CD14-positive monocyte (primary cell): ENCODE data around the gene MRO. TPM values are rescaled to one million over a fixed set of nuclear protein-coding genes. Genes with fewer than 3 reads are reported as not detected.

Experiments used
- DNase-seq, 3 donors: peaks; one replicate each; pipeline ENCODE4 v3.0.0-alpha.2; 2011 to 2022
- H2AFZ ChIP-seq: 2 replicates; pipeline ENCODE4 v1.6.0; 2012; ENCODE audit warnings: mild to moderate bottlenecking, low read depth, low read length, inconsistent platforms; ENCODE audit not compliant: insufficient read depth, poor library complexity, severe bottlenecking
- H3K27ac ChIP-seq, 2 donors: 1 replicate in 1 of 2; 2 replicates in 1 of 2; pipeline ENCODE4 v1.5.1; 2012 to 2013; ENCODE audit warnings: low read length in 2 of 2, control low read depth in 1 of 2, inconsistent platforms in 1 of 2, low read depth in 1 of 2, mild to moderate bottlenecking in 1 of 2
- H3K27me3 ChIP-seq, 2 donors: one replicate each; pipeline versions ENCODE4 v1.6.0 to v1.6.1; 2011 to 2013; ENCODE audit warnings: low read length in 2 of 2; ENCODE audit not compliant: control insufficient read depth in 2 of 2, insufficient read depth in 2 of 2
- H3K36me3 ChIP-seq, 2 donors: replicated peaks in 1 of 2; 1 replicate in 1 of 2; 2 replicates in 1 of 2; pipeline versions ENCODE4 v1.5.1 to v1.6.1; 2012 to 2013; ENCODE audit warnings: low read length in 2 of 2, control low read depth in 1 of 2, inconsistent platforms in 1 of 2, mild to moderate bottlenecking in 1 of 2; ENCODE audit not compliant: insufficient read depth in 2 of 2, control insufficient read depth in 1 of 2
- H3K4me1 ChIP-seq, 2 donors: 1 replicate in 1 of 2; 2 replicates in 1 of 2; pipeline versions ENCODE4 v1.5.1 to v1.6.1; 2012 to 2013; ENCODE audit warnings: low read length in 2 of 2, control low read depth in 1 of 2, inconsistent platforms in 1 of 2, mild to moderate bottlenecking in 1 of 2, moderate library complexity in 1 of 2; ENCODE audit not compliant: insufficient read depth in 2 of 2, control insufficient read depth in 1 of 2
- H3K4me2 ChIP-seq: replicated peaks from 2 replicates; pipeline ENCODE3; 2012; ENCODE audit warnings: low read length, moderate library complexity, mild to moderate bottlenecking; ENCODE audit not compliant: poor library complexity, severe bottlenecking; ENCODE audit errors: extremely low read depth
- H3K4me3 ChIP-seq, 3 experiments: fragments of 200-600 bp in 1 of 3; sonication (generic) in 1 of 3; replicated peaks in 1 of 3; 1 replicate in 2 of 3; 2 replicates in 1 of 3; pipeline ENCODE4 v1.5.1; 2011 to 2013; ENCODE audit warnings: low read length in 3 of 3, mild to moderate bottlenecking in 3 of 3, control low read depth in 2 of 3, low read depth in 2 of 3, inconsistent platforms in 1 of 3, moderate library complexity in 1 of 3
- H3K79me2 ChIP-seq: 2 replicates; pipeline ENCODE4 v1.6.0; 2012; ENCODE audit warnings: mild to moderate bottlenecking, control low read depth, inconsistent platforms, low read length, moderate library complexity; ENCODE audit not compliant: insufficient read depth
- H3K9ac ChIP-seq: 2 replicates; pipeline ENCODE4 v1.6.0; 2017; ENCODE audit warnings: low read length, mild to moderate bottlenecking; ENCODE audit not compliant: insufficient read depth, poor library complexity, severe bottlenecking
- H3K9me3 ChIP-seq, 2 donors: replicated peaks in 1 of 2; 1 replicate in 1 of 2; 2 replicates in 1 of 2; pipeline versions ENCODE4 v1.5.1 to v1.6.1; 2012 to 2013; ENCODE audit warnings: low read length in 2 of 2, control low read depth in 1 of 2; ENCODE audit not compliant: control insufficient read depth in 1 of 2, insufficient read depth in 1 of 2
- H4K20me1 ChIP-seq: 2 replicates; pipeline ENCODE4 v1.6.0; 2012; ENCODE audit warnings: mild to moderate bottlenecking, low read length, control low read depth, moderate library complexity; ENCODE audit not compliant: insufficient read depth
- H3K27ac Mint-ChIP-seq, 7 donors: one replicate each; pipeline ENCODE4 v1.8.0; 2020; ENCODE audit warnings: mild to moderate bottlenecking in 7 of 7, mixed read lengths in 7 of 7, moderate library complexity in 6 of 7, inconsistent platforms in 2 of 7
- H3K27me3 Mint-ChIP-seq, 3 donors: one replicate each; pipeline ENCODE4 v1.8.0; 2021 to 2022; ENCODE audit warnings: low read depth in 3 of 3, mild to moderate bottlenecking in 3 of 3, mixed read lengths in 3 of 3, moderate library complexity in 3 of 3, inconsistent platforms in 1 of 3
- H3K36me3 Mint-ChIP-seq, 2 donors: one replicate each; pipeline ENCODE4 v1.8.0; 2020; ENCODE audit warnings: mixed read lengths in 2 of 2, inconsistent platforms in 1 of 2, mild to moderate bottlenecking in 1 of 2
- H3K4me1 Mint-ChIP-seq: one replicate; pipeline ENCODE4 v1.8.0; 2020; ENCODE audit warnings: mild to moderate bottlenecking, mixed read lengths
- H3K4me3 Mint-ChIP-seq, 2 donors: one replicate each; pipeline ENCODE4 v1.8.0; 2020; ENCODE audit warnings: mild to moderate bottlenecking in 2 of 2, mixed read lengths in 2 of 2, moderate library complexity in 1 of 2
- H3K9me3 Mint-ChIP-seq, 7 donors: one replicate each; pipeline ENCODE4 v1.8.0; 2020 to 2022; ENCODE audit warnings: mixed read lengths in 7 of 7, mild to moderate bottlenecking in 6 of 7, moderate library complexity in 6 of 7, inconsistent platforms in 2 of 7
- CTCF ChIP-seq: fragments of 200-600 bp; IDR thresholded peaks from one replicate; pipeline ENCODE4 v1.8.0; 2022; ENCODE audit warnings: antibody characterized with exemption, mild to moderate bottlenecking
- WGBS: methylation state at CpG from one replicate; pipeline ENCODE4 v1.1.5; 2013; ENCODE audit warnings: missing lambda C conversion rate; ENCODE audit not compliant: insufficient coverage; 5-methylcytosine and 5-hydroxymethylcytosine counted together
- intact Hi-C, 2 donors: fragments of 100-400 bp; cut with micrococcal nuclease; formaldehyde crosslinking; loops; one replicate each; pipeline versions ENCODE4 v1.15.0 to v1.15.1; 2023
- polyA plus RNA-seq, 3 donors: library from polyadenylated mRNA; depleted of rRNA in 1 of 3; unstranded in 2 of 3; stranded (reverse) in 1 of 3; fragments of 300-500 nt in 2 of 3; fragments of >200 nt in 1 of 3; fragmentation: Illumina TruSeq in 2 of 3; gene quantifications; 1 replicate in 2 of 3; 2 replicates in 1 of 3; pipeline ENCODE4 v1.2.3, GENCODE V29; 2012 to 2021

MRO gene
- polyA plus RNA-seq, 3 donors, result 0.01 TPM; not detected in 2

GRCh38 chr18:50748243-50749229 is 71.3 kb downstream of the MRO start:
- Mint-ChIP-seq H3K36me3 (no peaks in the 10 kb centered on the region), H3K27ac (no peak overlapping the region), H3K4me1 (no peaks in the 10 kb centered on the region), H3K9me3 (peaks cover 0 to 10% (median 4%) of the 10 kb centered on the region in 7 donors), H3K27me3 (peaks cover 4 to 7% (median 6%) of the 10 kb centered on the region in 3 donors), H3K4me3 (no peak overlapping the region)
- Histone ChIP-seq H3K4me3 (no peak overlapping the region), H4K20me1 (no peaks in the 10 kb centered on the region), H2AFZ (no peak overlapping the region), H3K9me3 (peaks cover 0 to 3% of the 10 kb centered on the region in 2 donors), H3K4me1 (no peaks in the 10 kb centered on the region), H3K27ac (no peak overlapping the region), H3K9ac (no peak overlapping the region), H3K36me3 (no peaks in the 10 kb centered on the region), H3K27me3 (no peaks in the 10 kb centered on the region), H3K4me2 (no peak overlapping the region), H3K79me2 (no peaks in the 10 kb centered on the region)
- no peak for DNase-seq
- intact Hi-C loops, result no loop called here
- 54% methylated on average over 6 of the region's 9 CpGs for WGBS
- no peak for TF ChIP-seq CTCF

- Histone ChIP-seq H3K9me3 (peaks cover 0 to 3% of the 10 kb centered on the region in 2 donors), H3K4me2 (no peak overlapping the region), H4K20me1 (no peaks in the 10 kb centered on the region), H3K4me3 (no peak overlapping the region), H3K79me2 (no peaks in the 10 kb centered on the region), H3K36me3 (no peaks in the 10 kb centered on the region), H3K4me1 (no peaks in the 10 kb centered on the region), H3K27me3 (no peaks in the 10 kb centered on the region), H3K9ac (no peak overlapping the region), H2AFZ (no peak overlapping the region), H3K27ac (no peak overlapping the region)
- DNase-seq, result no peak
- 40% methylated on average over 1 of the region's 1 CpG for WGBS
- Mint-ChIP-seq H3K27me3 (peaks cover 4 to 6% (median 6%) of the 10 kb centered on the region in 3 donors), H3K9me3 (peaks cover 0 to 9% (median 6%) of the 10 kb centered on the region in 7 donors), H3K27ac (no peak overlapping the region), H3K4me1 (no peaks in the 10 kb centered on the region), H3K36me3 (no peaks in the 10 kb centered on the region), H3K4me3 (no peak overlapping the region)
- intact Hi-C loops, result no loop called here
- TF ChIP-seq CTCF, result no peak
These were observed 72.0 kb downstream of the MRO start for GRCh38 chr18:50747849-50748242.
